ENCODE measurements around the gene CDC37L1. TPM values are rescaled to one million over a fixed set of nuclear protein-coding genes. Genes with fewer than 3 reads are reported as not detected.
"Not testable (repeated sequence)": the region's sequence is repeated elsewhere in the genome, so short reads cannot be mapped to it uniquely, and the experiment has no call there.

CDC37L1 gene
- total RNA-seq, 4 donors from 2014 or later: 12.0 to 24.7 (median 19.8) TPM

DNA sequence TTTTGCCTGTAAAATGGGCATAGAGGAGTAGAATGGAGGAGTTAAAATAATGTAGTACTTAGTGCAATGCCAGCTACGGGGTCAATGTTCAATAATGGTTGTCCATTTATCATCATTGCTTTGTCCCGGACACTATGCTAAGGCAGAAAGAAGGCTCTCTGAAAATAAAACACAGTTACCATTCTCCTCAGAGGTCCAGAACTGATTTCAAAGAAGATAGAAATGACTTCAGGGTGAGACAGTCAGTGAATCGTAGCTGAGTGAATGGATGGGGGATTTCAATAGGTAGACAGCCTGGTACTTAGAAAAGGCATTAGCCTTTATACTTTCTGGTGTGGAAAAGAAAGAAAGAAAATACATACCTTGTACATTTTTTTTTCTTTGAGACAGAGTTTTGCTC, 62.9 kb downstream of the CDC37L1 start:
- TF ChIP-seq POLR2A (IDR thresholded peaks at IDR 0.05): no peak
- TF ChIP-seq, protein P1, sequence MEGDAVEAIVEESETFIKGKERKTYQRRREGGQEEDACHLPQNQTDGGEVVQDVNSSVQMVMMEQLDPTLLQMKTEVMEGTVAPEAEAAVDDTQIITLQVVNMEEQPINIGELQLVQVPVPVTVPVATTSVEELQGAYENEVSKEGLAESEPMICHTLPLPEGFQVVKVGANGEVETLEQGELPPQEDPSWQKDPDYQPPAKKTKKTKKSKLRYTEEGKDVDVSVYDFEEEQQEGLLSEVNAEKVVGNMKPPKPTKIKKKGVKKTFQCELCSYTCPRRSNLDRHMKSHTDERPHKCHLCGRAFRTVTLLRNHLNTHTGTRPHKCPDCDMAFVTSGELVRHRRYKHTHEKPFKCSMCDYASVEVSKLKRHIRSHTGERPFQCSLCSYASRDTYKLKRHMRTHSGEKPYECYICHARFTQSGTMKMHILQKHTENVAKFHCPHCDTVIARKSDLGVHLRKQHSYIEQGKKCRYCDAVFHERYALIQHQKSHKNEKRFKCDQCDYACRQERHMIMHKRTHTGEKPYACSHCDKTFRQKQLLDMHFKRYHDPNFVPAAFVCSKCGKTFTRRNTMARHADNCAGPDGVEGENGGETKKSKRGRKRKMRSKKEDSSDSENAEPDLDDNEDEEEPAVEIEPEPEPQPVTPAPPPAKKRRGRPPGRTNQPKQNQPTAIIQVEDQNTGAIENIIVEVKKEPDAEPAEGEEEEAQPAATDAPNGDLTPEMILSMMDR (IDR thresholded peaks at IDR 0.05): no peak
- Histone ChIP-seq H3K36me3 (no peaks in the 10 kb centered on the region), H3K9me3 (no peaks in the 10 kb centered on the region), H3K4me1 (peaks cover 0 to 29% (median 0%) of the 10 kb centered on the region in 4 donors), H3K27me3 (no peaks in the 10 kb centered on the region), H3K4me3 (peak overlapping the region in 1 of 4 donors; percentile 69), H3K27ac (peak overlapping the region in 3 of 4 donors; percentile 84 to 95 (median 93))
- DNase-seq: no peak

DNA sequence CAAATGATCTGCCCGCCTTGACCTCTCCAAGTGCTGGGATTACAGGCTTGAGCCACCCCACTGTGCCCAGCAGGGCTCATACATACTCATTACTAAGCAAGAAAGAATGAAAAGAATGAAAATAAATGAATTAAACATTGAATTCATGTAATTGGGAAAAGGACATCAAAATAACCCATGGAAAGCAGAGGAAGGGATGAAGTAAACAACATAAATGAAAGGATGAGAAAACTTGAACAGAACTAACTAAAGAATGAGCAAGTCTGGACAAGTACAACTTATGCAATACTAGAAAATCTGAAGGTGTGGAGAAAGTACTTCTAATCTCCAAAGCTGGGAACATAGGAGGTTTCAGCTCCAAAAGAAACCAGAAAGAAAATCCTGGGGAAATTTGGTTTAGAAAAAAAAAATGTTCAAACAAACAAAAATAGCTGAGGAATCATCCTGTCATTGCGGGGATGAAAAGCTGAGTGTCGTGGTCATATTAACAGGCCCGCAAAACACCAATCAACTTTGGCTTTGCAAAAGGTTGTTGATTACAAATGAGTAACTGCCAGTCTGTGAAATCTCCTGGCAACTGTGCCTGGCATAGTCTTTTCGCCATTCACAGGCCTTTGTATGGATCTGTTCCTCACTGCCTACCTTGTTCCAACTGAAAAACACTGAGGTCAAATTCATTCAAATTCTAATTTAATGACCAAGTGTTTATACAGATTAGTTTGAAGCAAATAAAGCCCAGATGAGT, 63.9 kb downstream of the CDC37L1 start:
- Histone ChIP-seq H3K4me3 (no peak overlapping the region), H3K27ac (no peak overlapping the region), H3K36me3 (no peaks in the 10 kb centered on the region), H3K9me3 (no peaks in the 10 kb centered on the region), H3K27me3 (no peaks in the 10 kb centered on the region), H3K4me1 (peaks cover 0 to 19% (median 0%) of the 10 kb centered on the region in 4 donors)
- no peak for DNase-seq
- TF ChIP-seq POLR2A (IDR thresholded peaks at IDR 0.05): no peak
- TF ChIP-seq, protein P1 (IDR thresholded peaks at IDR 0.05): no peak

DNA sequence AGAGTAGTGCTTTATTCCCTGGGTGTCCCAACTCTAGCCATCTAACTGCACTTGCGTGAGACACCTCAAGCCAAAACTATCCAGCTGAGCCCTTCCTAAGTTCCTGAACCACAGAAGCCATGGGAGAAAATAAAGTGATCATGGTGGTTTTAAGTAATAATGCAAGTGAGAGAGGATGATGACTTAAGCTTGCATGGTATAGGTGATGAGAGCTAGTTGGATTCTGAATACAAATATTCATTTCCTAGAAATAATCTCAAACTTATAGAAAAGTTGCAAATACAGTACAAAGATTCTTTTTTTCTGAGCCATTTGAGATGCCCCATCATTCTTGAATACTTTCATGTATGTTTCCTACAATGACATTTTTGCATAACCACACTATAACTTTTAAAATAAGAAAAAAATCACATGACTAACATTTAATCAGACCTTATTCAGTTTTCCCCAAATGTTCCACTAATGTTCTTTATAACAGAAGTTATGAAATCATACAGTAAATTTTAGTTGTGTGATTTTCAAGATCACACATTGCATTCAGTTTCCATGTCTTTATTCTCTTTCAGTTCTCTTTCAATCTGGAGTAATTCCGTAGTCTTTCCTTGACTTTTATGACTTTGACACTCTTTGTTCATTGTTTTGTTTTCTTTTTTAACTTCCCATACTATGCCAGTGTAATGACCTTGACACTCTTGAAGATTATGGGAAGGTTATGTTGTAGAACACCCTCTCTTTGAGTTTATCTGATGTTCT, 67.1 kb downstream of the CDC37L1 start:
- no peak for DNase-seq
- H3K4me1 ChIP-seq: peaks cover 0 to 10% (median 0%) of the 10 kb centered on the region in 4 donors
- no peaks in the 10 kb centered on the region for H3K9me3 ChIP-seq
- TF ChIP-seq, protein P1 (IDR thresholded peaks at IDR 0.05): no peak
- TF ChIP-seq POLR2A (IDR thresholded peaks at IDR 0.05): no peak
- no peak overlapping the region for H3K4me3 ChIP-seq
- H3K36me3 ChIP-seq: no peaks in the 10 kb centered on the region
- no peak overlapping the region for H3K27ac ChIP-seq
- H3K27me3 ChIP-seq: no peaks in the 10 kb centered on the region

DNA sequence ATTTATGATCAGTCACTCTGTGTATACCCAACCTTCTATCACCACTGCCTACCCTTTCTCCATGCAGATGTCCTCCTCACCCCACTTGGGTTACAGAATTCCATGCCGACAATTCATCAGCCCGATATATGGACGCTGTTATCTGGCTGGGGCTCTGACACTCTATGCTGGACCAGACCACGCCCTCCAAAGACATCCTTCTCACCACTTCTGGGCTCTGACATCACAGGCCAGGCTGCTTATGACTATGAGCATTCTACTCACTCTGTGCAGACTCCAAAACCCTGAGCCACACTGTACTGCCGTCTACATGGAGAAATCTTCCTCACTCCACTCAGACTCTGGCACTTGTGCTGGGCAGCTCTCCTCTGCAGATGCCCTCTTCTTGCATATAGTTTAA, 69.2 kb downstream of the CDC37L1 start:
- H3K9me3 ChIP-seq: no peaks in the 10 kb centered on the region
- TF ChIP-seq, protein P1 (IDR thresholded peaks at IDR 0.05): no peak
- no peak for TF ChIP-seq POLR2A (IDR thresholded peaks at IDR 0.05)
- H3K27ac ChIP-seq: no peak overlapping the region
- no peak for DNase-seq
- no peaks in the 10 kb centered on the region for H3K36me3 ChIP-seq
- H3K4me1 ChIP-seq: no peaks in the 10 kb centered on the region
- H3K27me3 ChIP-seq: no peaks in the 10 kb centered on the region
- H3K4me3 ChIP-seq: no peak overlapping the region

DNA sequence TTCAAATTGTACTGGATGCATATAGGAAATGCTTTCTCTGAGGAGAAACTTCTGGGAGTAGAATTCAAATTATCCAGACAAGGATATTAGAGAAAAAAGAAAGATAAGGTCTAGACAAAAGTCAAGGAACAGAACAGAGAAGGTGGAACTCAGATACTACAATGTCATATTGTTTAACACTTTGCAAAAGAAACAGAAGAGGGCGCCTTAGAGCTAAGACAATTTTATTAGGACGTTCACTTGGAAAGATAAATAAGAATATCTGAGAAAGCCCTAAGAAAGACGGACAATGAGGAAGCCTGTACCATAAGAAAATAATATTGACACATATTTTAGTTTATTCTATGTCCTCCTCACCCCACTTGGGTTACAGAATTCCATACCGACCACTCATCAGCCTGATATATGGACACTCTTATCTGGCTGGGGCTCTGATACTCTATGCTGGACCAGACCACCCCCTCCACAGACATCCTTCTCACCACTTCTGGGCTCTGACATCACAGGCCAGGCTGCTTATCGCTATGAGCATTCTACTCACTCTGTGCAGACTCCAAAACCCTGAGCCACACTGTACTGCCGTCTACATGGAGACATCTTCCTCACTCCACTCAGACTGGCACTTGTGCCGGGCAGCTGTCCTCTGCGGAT, 70.8 kb downstream of the CDC37L1 start:
- Histone ChIP-seq H3K36me3 (no peaks in the 10 kb centered on the region), H3K9me3 (no peaks in the 10 kb centered on the region), H3K4me3 (no peak overlapping the region), H3K27me3 (no peaks in the 10 kb centered on the region), H3K27ac (no peak overlapping the region), H3K4me1 (no peaks in the 10 kb centered on the region)
- TF ChIP-seq, protein P1 (IDR thresholded peaks at IDR 0.05): peak in 5 of 6 experiments; percentile 34 to 72 (median 61)
- TF ChIP-seq POLR2A (IDR thresholded peaks at IDR 0.05): no peak
- no peak for DNase-seq

DNA sequence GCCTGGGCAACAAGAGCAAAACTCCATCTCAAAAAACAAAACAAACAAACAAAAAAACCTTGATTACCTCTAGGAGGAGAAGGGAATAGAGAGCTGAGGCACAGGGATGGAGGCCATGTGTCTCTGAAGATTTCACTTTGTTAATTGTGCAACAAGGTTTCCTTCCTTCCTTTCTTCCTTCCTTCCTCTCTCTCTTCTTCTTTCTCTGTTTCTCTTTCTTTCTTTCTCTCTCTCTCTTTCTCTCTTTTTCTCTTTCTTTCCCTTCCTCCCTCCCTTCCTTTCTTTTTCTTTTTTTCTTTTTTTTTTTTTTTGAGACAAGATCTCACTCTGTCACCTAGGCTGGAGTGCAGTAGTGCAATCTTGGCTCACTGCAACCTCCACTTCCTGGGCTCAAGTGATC, 75.2 kb downstream of the CDC37L1 start:
- not testable (repeated sequence) for H3K4me1 ChIP-seq, H3K9me3 ChIP-seq, H3K36me3 ChIP-seq, H3K27me3 ChIP-seq, H3K4me3 ChIP-seq, H3K27ac ChIP-seq, DNase-seq
